ENCODE results near the gene MTNR1B.
A peak's percentile ranks its signal among the peaks of the same experiment; 100 is the strongest.

The MTNR1B gene

GRCh38 chr11:92969634-92970347 is at the start of gene MTNR1B:
Gene MTNR1B (plus strand): TSS chr11:92969651. CDS start chr11:92969726, 75 bp downstream.
- H3K9me3 ChIP-seq (ENCODE audit: control insufficient read depth, insufficient read depth, low read depth, low read length): no peaks in the 10 kb centered on the region
- H3K4me3 ChIP-seq (ENCODE audit: low read depth, low read length): peak within 1 kb of the TSS; percentile 25
- no peak within 1 kb of the TSS for H3K27ac ChIP-seq (ENCODE audit: extremely low read depth, low read depth, low read length)
- CTCF ChIA-PET: no interaction called here
- POLR2A ChIA-PET: no interaction called here
- H3K4me1 ChIP-seq (ENCODE audit: control insufficient read depth, insufficient read depth, low read length): no peaks in the 10 kb centered on the region
- H3K36me3 ChIP-seq (ENCODE audit: control insufficient read depth in 2 of 2, insufficient read depth in 1 of 2, low read length in 2 of 2): no peaks in the 10 kb centered on the region
- TF ChIP-seq, protein P1, sequence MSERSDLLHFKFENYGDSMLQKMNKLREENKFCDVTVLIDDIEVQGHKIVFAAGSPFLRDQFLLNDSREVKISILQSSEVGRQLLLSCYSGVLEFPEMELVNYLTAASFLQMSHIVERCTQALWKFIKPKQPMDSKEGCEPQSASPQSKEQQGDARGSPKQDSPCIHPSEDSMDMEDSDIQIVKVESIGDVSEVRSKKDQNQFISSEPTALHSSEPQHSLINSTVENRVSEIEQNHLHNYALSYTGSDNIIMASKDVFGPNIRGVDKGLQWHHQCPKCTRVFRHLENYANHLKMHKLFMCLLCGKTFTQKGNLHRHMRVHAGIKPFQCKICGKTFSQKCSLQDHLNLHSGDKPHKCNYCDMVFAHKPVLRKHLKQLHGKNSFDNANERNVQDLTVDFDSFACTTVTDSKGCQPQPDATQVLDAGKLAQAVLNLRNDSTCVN (tag by site-specific recombination; optimal IDR thresholded peaks at IDR 0.05): peak; percentile 50
- TF ChIP-seq TRIM28 (IDR thresholded peaks at IDR 0.05; ENCODE audit: borderline replicate concordance, low read length): no peak
- no peak for TF ChIP-seq ZFP3 (tag by site-specific recombination; IDR thresholded peaks at IDR 0.05; ENCODE audit: low read depth)
- TF ChIP-seq, protein P2, sequence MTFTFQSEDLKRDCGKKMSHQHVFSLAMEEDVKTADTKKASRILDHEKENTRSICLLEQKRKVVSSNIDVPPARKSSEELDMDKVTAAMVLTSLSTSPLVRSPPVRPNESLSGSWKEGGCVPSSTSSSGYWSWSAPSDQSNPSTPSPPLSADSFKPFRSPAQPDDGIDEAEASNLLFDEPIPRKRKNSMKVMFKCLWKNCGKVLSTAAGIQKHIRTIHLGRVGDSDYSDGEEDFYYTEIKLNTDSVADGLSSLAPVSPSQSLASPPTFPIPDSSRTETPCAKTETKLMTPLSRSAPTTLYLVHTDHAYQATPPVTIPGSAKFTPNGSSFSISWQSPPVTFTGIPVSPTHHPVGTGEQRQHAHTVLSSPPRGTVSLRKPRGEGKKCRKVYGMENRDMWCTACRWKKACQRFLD (tag by site-specific recombination; IDR thresholded peaks at IDR 0.05): no peak
- TF ChIP-seq, protein P3, sequence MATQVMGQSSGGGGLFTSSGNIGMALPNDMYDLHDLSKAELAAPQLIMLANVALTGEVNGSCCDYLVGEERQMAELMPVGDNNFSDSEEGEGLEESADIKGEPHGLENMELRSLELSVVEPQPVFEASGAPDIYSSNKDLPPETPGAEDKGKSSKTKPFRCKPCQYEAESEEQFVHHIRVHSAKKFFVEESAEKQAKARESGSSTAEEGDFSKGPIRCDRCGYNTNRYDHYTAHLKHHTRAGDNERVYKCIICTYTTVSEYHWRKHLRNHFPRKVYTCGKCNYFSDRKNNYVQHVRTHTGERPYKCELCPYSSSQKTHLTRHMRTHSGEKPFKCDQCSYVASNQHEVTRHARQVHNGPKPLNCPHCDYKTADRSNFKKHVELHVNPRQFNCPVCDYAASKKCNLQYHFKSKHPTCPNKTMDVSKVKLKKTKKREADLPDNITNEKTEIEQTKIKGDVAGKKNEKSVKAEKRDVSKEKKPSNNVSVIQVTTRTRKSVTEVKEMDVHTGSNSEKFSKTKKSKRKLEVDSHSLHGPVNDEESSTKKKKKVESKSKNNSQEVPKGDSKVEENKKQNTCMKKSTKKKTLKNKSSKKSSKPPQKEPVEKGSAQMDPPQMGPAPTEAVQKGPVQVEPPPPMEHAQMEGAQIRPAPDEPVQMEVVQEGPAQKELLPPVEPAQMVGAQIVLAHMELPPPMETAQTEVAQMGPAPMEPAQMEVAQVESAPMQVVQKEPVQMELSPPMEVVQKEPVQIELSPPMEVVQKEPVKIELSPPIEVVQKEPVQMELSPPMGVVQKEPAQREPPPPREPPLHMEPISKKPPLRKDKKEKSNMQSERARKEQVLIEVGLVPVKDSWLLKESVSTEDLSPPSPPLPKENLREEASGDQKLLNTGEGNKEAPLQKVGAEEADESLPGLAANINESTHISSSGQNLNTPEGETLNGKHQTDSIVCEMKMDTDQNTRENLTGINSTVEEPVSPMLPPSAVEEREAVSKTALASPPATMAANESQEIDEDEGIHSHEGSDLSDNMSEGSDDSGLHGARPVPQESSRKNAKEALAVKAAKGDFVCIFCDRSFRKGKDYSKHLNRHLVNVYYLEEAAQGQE (tag by site-specific recombination; IDR thresholded peaks at IDR 0.05): peak; percentile 68
- no peak for TF ChIP-seq KLF8 (tag by site-specific recombination; IDR thresholded peaks at IDR 0.05)

GRCh38 chr11:92920331-92920730 is 49.1 kb upstream of the MTNR1B start:
- Histone ChIP-seq H3K27ac (ENCODE audit: extremely low read depth, low read depth, low read length) (no peak overlapping the region), H3K36me3 (ENCODE audit: control insufficient read depth in 2 of 2, insufficient read depth in 1 of 2, low read length in 2 of 2) (no peaks in the 10 kb centered on the region), H3K9me3 (ENCODE audit: control insufficient read depth, insufficient read depth, low read depth, low read length) (no peaks in the 10 kb centered on the region), H3K4me1 (ENCODE audit: control insufficient read depth, insufficient read depth, low read length) (no peaks in the 10 kb centered on the region), H3K4me3 (ENCODE audit: low read depth, low read length) (no peak overlapping the region)
- POLR2A ChIA-PET: no interaction called here
- CTCF ChIA-PET: no interaction called here
- no peak for TF ChIP-seq ZIC2 (tag by site-specific recombination; IDR thresholded peaks at IDR 0.05)
- no peak for TF ChIP-seq AEBP2 (tag by site-specific recombination; IDR thresholded peaks at IDR 0.05; ENCODE audit: borderline replicate concordance)
- TF ChIP-seq ZNF175 (tag by site-specific recombination; IDR thresholded peaks at IDR 0.05): no peak
- no peak for TF ChIP-seq ZNF561 (tag by site-specific recombination; IDR thresholded peaks at IDR 0.05; ENCODE audit: borderline replicate concordance)
- TF ChIP-seq ZNF777 (tag by site-specific recombination; IDR thresholded peaks at IDR 0.05; ENCODE audit: borderline replicate concordance): no peak
- TF ChIP-seq, protein P4, sequence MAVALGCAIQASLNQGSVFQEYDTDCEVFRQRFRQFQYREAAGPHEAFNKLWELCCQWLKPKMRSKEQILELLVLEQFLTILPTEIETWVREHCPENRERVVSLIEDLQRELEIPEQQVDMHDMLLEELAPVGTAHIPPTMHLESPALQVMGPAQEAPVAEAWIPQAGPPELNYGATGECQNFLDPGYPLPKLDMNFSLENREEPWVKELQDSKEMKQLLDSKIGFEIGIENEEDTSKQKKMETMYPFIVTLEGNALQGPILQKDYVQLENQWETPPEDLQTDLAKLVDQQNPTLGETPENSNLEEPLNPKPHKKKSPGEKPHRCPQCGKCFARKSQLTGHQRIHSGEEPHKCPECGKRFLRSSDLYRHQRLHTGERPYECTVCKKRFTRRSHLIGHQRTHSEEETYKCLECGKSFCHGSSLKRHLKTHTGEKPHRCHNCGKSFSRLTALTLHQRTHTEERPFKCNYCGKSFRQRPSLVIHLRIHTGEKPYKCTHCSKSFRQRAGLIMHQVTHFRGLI (tag by site-specific recombination; IDR thresholded peaks at IDR 0.05): no peak
- TF ChIP-seq ZNF169 (tag by site-specific recombination; IDR thresholded peaks at IDR 0.05): no peak
- TF ChIP-seq ZNF214 (tag by site-specific recombination; IDR thresholded peaks at IDR 0.05; ENCODE audit: borderline replicate concordance): no peak
- TF ChIP-seq, protein P5, sequence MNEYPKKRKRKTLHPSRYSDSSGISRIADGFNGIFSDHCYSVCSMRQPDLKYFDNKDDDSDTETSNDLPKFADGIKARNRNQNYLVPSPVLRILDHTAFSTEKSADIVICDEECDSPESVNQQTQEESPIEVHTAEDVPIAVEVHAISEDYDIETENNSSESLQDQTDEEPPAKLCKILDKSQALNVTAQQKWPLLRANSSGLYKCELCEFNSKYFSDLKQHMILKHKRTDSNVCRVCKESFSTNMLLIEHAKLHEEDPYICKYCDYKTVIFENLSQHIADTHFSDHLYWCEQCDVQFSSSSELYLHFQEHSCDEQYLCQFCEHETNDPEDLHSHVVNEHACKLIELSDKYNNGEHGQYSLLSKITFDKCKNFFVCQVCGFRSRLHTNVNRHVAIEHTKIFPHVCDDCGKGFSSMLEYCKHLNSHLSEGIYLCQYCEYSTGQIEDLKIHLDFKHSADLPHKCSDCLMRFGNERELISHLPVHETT (tag by site-specific recombination; IDR thresholded peaks at IDR 0.05): no peak
- no peak for TF ChIP-seq ZNF362 (tag by site-specific recombination; IDR thresholded peaks at IDR 0.05)
- TF ChIP-seq ZNF549 (tag by site-specific recombination; IDR thresholded peaks at IDR 0.05): no peak
- TF ChIP-seq, protein P6, sequence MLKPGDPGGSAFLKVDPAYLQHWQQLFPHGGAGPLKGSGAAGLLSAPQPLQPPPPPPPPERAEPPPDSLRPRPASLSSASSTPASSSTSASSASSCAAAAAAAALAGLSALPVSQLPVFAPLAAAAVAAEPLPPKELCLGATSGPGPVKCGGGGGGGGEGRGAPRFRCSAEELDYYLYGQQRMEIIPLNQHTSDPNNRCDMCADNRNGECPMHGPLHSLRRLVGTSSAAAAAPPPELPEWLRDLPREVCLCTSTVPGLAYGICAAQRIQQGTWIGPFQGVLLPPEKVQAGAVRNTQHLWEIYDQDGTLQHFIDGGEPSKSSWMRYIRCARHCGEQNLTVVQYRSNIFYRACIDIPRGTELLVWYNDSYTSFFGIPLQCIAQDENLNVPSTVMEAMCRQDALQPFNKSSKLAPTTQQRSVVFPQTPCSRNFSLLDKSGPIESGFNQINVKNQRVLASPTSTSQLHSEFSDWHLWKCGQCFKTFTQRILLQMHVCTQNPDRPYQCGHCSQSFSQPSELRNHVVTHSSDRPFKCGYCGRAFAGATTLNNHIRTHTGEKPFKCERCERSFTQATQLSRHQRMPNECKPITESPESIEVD (tag by site-specific recombination; IDR thresholded peaks at IDR 0.05): no peak
- no peak for TF ChIP-seq SCRT1 (tag by site-specific recombination; IDR thresholded peaks at IDR 0.05; ENCODE audit: borderline replicate concordance)
- TF ChIP-seq ZSCAN16 (tag by site-specific recombination; IDR thresholded peaks at IDR 0.05): no peak
